ENCODE data around the gene DVL3. TPM values are rescaled to one million over a fixed set of nuclear protein-coding genes. Genes with fewer than 3 reads are reported as not detected.

Gene DVL3
- total and polyA plus RNA-seq, 2 experiments from 2014 or later: 25.6 to 55.5 TPM

DNA sequence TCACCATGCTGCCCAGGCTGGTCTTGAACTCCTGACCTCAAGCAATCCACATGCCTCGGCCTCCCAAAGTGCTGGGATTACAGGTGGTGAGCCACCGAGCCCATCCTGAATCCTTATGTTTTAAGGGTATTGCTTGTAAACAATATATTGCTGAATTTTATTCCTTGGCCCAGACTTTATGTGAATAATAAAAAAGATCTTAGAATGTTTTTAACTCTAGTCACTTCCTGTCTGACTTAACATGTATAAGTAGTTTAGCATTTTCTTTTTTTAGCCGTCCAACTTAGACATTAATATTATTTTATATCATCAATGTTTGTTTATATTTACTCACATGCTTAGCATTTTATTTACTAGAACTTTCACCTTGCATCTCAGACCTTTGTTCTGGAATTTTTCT, 29.2 kb upstream of the DVL3 start (continued):
- TF ChIP-seq, protein P1, sequence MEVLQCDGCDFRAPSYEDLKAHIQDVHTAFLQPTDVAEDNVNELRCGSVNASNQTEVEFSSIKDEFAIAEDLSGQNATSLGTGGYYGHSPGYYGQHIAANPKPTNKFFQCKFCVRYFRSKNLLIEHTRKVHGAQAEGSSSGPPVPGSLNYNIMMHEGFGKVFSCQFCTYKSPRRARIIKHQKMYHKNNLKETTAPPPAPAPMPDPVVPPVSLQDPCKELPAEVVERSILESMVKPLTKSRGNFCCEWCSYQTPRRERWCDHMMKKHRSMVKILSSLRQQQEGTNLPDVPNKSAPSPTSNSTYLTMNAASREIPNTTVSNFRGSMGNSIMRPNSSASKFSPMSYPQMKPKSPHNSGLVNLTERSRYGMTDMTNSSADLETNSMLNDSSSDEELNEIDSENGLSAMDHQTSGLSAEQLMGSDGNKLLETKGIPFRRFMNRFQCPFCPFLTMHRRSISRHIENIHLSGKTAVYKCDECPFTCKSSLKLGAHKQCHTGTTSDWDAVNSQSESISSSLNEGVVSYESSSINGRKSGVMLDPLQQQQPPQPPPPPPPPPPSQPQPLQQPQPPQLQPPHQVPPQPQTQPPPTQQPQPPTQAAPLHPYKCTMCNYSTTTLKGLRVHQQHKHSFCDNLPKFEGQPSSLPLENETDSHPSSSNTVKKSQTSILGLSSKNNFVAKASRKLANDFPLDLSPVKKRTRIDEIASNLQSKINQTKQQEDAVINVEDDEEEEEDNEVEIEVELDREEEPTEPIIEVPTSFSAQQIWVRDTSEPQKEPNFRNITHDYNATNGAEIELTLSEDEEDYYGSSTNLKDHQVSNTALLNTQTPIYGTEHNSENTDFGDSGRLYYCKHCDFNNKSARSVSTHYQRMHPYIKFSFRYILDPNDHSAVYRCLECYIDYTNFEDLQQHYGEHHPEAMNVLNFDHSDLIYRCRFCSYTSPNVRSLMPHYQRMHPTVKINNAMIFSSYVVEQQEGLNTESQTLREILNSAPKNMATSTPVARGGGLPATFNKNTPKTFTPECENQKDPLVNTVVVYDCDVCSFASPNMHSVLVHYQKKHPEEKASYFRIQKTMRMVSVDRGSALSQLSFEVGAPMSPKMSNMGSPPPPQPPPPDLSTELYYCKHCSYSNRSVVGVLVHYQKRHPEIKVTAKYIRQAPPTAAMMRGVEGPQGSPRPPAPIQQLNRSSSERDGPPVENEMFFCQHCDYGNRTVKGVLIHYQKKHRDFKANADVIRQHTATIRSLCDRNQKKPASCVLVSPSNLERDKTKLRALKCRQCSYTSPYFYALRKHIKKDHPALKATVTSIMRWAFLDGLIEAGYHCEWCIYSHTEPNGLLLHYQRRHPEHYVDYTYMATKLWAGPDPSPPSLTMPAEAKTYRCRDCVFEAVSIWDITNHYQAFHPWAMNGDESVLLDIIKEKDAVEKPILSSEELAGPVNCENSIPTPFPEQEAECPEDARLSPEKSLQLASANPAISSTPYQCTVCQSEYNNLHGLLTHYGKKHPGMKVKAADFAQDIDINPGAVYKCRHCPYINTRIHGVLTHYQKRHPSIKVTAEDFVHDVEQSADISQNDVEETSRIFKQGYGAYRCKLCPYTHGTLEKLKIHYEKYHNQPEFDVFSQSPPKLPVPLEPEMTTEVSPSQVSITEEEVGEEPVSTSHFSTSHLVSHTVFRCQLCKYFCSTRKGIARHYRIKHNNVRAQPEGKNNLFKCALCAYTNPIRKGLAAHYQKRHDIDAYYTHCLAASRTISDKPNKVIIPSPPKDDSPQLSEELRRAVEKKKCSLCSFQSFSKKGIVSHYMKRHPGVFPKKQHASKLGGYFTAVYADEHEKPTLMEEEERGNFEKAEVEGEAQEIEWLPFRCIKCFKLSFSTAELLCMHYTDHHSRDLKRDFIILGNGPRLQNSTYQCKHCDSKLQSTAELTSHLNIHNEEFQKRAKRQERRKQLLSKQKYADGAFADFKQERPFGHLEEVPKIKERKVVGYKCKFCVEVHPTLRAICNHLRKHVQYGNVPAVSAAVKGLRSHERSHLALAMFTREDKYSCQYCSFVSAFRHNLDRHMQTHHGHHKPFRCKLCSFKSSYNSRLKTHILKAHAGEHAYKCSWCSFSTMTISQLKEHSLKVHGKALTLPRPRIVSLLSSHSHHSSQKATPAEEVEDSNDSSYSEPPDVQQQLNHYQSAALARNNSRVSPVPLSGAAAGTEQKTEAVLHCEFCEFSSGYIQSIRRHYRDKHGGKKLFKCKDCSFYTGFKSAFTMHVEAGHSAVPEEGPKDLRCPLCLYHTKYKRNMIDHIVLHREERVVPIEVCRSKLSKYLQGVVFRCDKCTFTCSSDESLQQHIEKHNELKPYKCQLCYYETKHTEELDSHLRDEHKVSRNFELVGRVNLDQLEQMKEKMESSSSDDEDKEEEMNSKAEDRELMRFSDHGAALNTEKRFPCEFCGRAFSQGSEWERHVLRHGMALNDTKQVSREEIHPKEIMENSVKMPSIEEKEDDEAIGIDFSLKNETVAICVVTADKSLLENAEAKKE (CRISPR knock-in tag; IDR thresholded peaks at IDR 0.05): no peak

GRCh38 chr3:184129012-184129411, 26.2 kb upstream of the DVL3 start:
- Mint-ChIP-seq H3K4me1 (peaks cover 9% of the 10 kb centered on the region; the same call in 2 of the 3 replicates), H3K27ac (no peak overlapping the region; the same call in 1 of the 2 replicates), H3K4me3 (no peak overlapping the region), H3K27me3 (ENCODE audit: insufficient read depth, low read depth, poor library complexity) (peaks cover 4% of the 10 kb centered on the region), H3K36me3 (ENCODE audit: low read depth) (no peaks in the 10 kb centered on the region), H3K9me3 (no peaks in the 10 kb centered on the region)
- H2AFZ ChIP-seq: no peak overlapping the region
- no peaks in the 10 kb centered on the region for H3K36me3 ChIP-seq (ENCODE audit: insufficient read depth)
- H3K27ac ChIP-seq (ENCODE audit: low read depth): no peak overlapping the region
- peak; percentile 98 for ATAC-seq
- no peaks in the 10 kb centered on the region for H3K79me2 ChIP-seq (replicated peaks; ENCODE audit: insufficient read depth)
- H3K4me3 ChIP-seq: no peak overlapping the region
- H3K4me1 ChIP-seq (ENCODE audit: insufficient read depth): no peaks in the 10 kb centered on the region
- H3F3A ChIP-seq (replicated peaks; ENCODE audit: low read depth): no peaks in the 10 kb centered on the region
- no peaks in the 10 kb centered on the region for H3K27me3 ChIP-seq (ENCODE audit: insufficient read depth)
- H3K4me2 ChIP-seq: no peak overlapping the region
- DNase-seq (ENCODE audit: low spot score): peak; percentile 74
- no peaks in the 10 kb centered on the region for H3K9me2 ChIP-seq (ENCODE audit: insufficient read depth)
- H4K20me1 ChIP-seq (replicated peaks; ENCODE audit: insufficient read depth): no peaks in the 10 kb centered on the region
- TF ChIP-seq ZNF331 (CRISPR knock-in tag; IDR thresholded peaks at IDR 0.05; ENCODE audit: low read depth): no peak
- TF ChIP-seq, protein P1 (CRISPR knock-in tag; IDR thresholded peaks at IDR 0.05): no peak
- TF ChIP-seq EZH2 (IDR thresholded peaks at IDR 0.05; ENCODE audit: low read depth, unreplicated experiment): no peak
- no peak for TF ChIP-seq NANOG (IDR thresholded peaks at IDR 0.05; ENCODE audit: borderline replicate concordance)
- TF ChIP-seq, protein P2, sequence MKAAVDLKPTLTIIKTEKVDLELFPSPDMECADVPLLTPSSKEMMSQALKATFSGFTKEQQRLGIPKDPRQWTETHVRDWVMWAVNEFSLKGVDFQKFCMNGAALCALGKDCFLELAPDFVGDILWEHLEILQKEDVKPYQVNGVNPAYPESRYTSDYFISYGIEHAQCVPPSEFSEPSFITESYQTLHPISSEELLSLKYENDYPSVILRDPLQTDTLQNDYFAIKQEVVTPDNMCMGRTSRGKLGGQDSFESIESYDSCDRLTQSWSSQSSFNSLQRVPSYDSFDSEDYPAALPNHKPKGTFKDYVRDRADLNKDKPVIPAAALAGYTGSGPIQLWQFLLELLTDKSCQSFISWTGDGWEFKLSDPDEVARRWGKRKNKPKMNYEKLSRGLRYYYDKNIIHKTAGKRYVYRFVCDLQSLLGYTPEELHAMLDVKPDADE (IDR thresholded peaks at IDR 0.05): no peak
- peak; percentile 65 to 72 for TF ChIP-seq CTCF (conservative IDR thresholded peaks at IDR 0.05; ENCODE audit: low read depth in 2 of 2)
